IMR-90 (cell line): ENCODE data around the gene SNRK. TPM values are rescaled to one million over a fixed set of nuclear protein-coding genes. Genes with fewer than 3 reads are reported as not detected.

Source experiments
- ATAC-seq: fragments of 200-7000 bp; cut with Tn5 transposase; 2 replicates; pipeline ENCODE4 v1.9.1; 2020; ENCODE audit warnings: low read depth, mild to moderate bottlenecking, moderate library complexity
- BruUV-seq: library from RNA; stranded (reverse); fragments of 400-500 nt; replicated peaks from 2 replicates; lab custom pipeline; 2021; lab: Mats Ljungman, UMichigan
- CTCF ChIA-PET: fragments of 300-600 bp; formaldehyde crosslinking; extraction: SDS; loops from one replicate; lab custom pipeline; 2021; ENCODE audit warnings: antibody characterized with exemption; lab: Yijun Ruan, JAX
- POLR2A ChIA-PET: fragments of 300-600 bp; sonication (Branson Sonifier 250); formaldehyde crosslinking; loops from one replicate; lab custom pipeline; 2022; ENCODE audit warnings: antibody characterized with exemption; ENCODE audit not compliant: unreplicated experiment; lab: Charles Lee
- DNase-seq: peaks from one replicate; pipeline ENCODE4 v3.0.0; 2013
- H2AFZ ChIP-seq: replicated peaks from 2 replicates; pipeline ENCODE3; 2013; ENCODE audit warnings: low read length, mild to moderate bottlenecking; ENCODE audit not compliant: poor library complexity
- H2AK5ac ChIP-seq: 2 replicates; pipeline ENCODE4 v1.6.1; 2013; ENCODE audit warnings: low read depth, low read length, inconsistent platforms
- H2AK9ac ChIP-seq: replicated peaks from 2 replicates; pipeline ENCODE3; 2013; ENCODE audit warnings: mild to moderate bottlenecking, low read depth, low read length, moderate library complexity; ENCODE audit not compliant: poor library complexity
- H2BK120ac ChIP-seq: 2 replicates; pipeline ENCODE4 v1.6.1; 2013; ENCODE audit warnings: low read depth, low read length, inconsistent platforms
- H2BK15ac ChIP-seq: 3 replicates; pipeline ENCODE4 v1.6.1; 2013; ENCODE audit warnings: low read depth, low read length, inconsistent platforms
- H2BK20ac ChIP-seq: 2 replicates; pipeline ENCODE4 v1.6.1; 2013; ENCODE audit warnings: low read depth, mild to moderate bottlenecking, inconsistent platforms, low read length, moderate library complexity
- H2BK5ac ChIP-seq: 2 replicates; pipeline ENCODE4 v1.6.1; 2013; ENCODE audit warnings: mild to moderate bottlenecking, low read depth, low read length, inconsistent platforms; ENCODE audit not compliant: poor library complexity, severe bottlenecking
- H3K14ac ChIP-seq: replicated peaks from 2 replicates; pipeline ENCODE4 v1.6.1; 2013; ENCODE audit warnings: low read depth, low read length, inconsistent platforms
- H3K18ac ChIP-seq: 2 replicates; pipeline ENCODE4 v1.6.1; 2013; ENCODE audit warnings: low read depth, low read length, control low read depth
- H3K23ac ChIP-seq: 2 replicates; pipeline ENCODE4 v1.6.1; 2013; ENCODE audit warnings: low read depth, low read length, inconsistent platforms
- H3K27ac ChIP-seq: 2 replicates; pipeline ENCODE4 v1.5.1; 2013; ENCODE audit warnings: mild to moderate bottlenecking, control low read depth, low read length; ENCODE audit not compliant: insufficient read depth
- H3K27me3 ChIP-seq: 2 replicates; pipeline ENCODE4 v1.6.1; 2013; ENCODE audit warnings: low read length; ENCODE audit not compliant: control insufficient read depth, insufficient read depth
- H3K36me3 ChIP-seq: 2 replicates; pipeline ENCODE4 v1.6.1; 2013; ENCODE audit warnings: low read length, mixed read lengths; ENCODE audit not compliant: control insufficient read depth, insufficient read depth
- H3K4ac ChIP-seq: 2 replicates; pipeline ENCODE4 v1.6.1; 2013; ENCODE audit warnings: low read depth, low read length, inconsistent platforms
- H3K4me1 ChIP-seq: 2 replicates; pipeline ENCODE4 v1.6.1; 2013; ENCODE audit warnings: low read length, mixed read lengths; ENCODE audit not compliant: control insufficient read depth, insufficient read depth
- H3K4me2 ChIP-seq: 2 replicates; pipeline ENCODE4 v1.6.1; 2013; ENCODE audit warnings: low read depth, mild to moderate bottlenecking, control low read depth, low read length, moderate library complexity
- H3K4me3 ChIP-seq: 2 replicates; pipeline ENCODE4 v1.5.1; 2013; ENCODE audit warnings: low read depth, mild to moderate bottlenecking, control low read depth, low read length, moderate library complexity; ENCODE audit not compliant: insufficient read depth
- H3K56ac ChIP-seq: 2 replicates; pipeline ENCODE4 v1.6.1; 2013; ENCODE audit warnings: low read length, inconsistent platforms; ENCODE audit not compliant: insufficient read depth; ENCODE audit errors: extremely low read depth
- H3K79me1 ChIP-seq, 2 experiments: 2 replicates each; pipeline ENCODE4 v1.6.1; 2013; ENCODE audit warnings: low read length in 2 of 2, inconsistent platforms in 1 of 2, low read depth in 1 of 2
- H3K9ac ChIP-seq: 2 replicates; pipeline ENCODE4 v1.6.1; 2013; ENCODE audit warnings: low read depth, low read length, control low read depth
- H3K9me1 ChIP-seq: 2 replicates; pipeline ENCODE4 v1.6.1; 2013; ENCODE audit warnings: low read length, inconsistent platforms; ENCODE audit not compliant: insufficient read depth
- H3K9me3 ChIP-seq: 2 replicates; pipeline ENCODE4 v1.6.1; 2013; ENCODE audit warnings: low read length; ENCODE audit not compliant: control insufficient read depth, insufficient read depth
- H4K20me1 ChIP-seq: 2 replicates; pipeline ENCODE4 v1.6.1; 2013; ENCODE audit warnings: low read length, inconsistent platforms; ENCODE audit not compliant: insufficient read depth
- H4K5ac ChIP-seq: 2 replicates; pipeline ENCODE4 v1.6.1; 2013; ENCODE audit warnings: mild to moderate bottlenecking, low read depth, low read length, control low read depth
- H4K8ac ChIP-seq, 2 experiments: 2 replicates each; pipeline ENCODE4 v1.6.1; 2013; ENCODE audit warnings: low read depth in 2 of 2, low read length in 2 of 2, control low read depth in 1 of 2, inconsistent platforms in 1 of 2
- H4K91ac ChIP-seq: 2 replicates; pipeline ENCODE4 v1.6.1; 2013; ENCODE audit warnings: low read depth, low read length, inconsistent platforms; ENCODE audit not compliant: insufficient read depth
- BHLHE40 ChIP-seq: fragments of 150-350 bp; IDR thresholded peaks from 2 replicates; pipeline ENCODE4 v1.6.1; 2016; ENCODE audit warnings: mild to moderate bottlenecking, low read depth, low read length
- ELK1 ChIP-seq: fragments of 150-350 bp; IDR thresholded peaks from 2 replicates; pipeline ENCODE4 v1.6.1; 2016; ENCODE audit warnings: low read depth, mild to moderate bottlenecking, low read length, moderate library complexity, borderline replicate concordance
- MXI1 ChIP-seq: IDR thresholded peaks from 2 replicates; pipeline ENCODE4 v1.6.1; 2012; ENCODE audit warnings: low read depth, mild to moderate bottlenecking, low read length, moderate library complexity, borderline replicate concordance
- POLR2A ChIP-seq: IDR thresholded peaks from 2 replicates; pipeline ENCODE4 v1.6.1; 2012; ENCODE audit warnings: mild to moderate bottlenecking, low read depth, low read length
- RFX5 ChIP-seq: IDR thresholded peaks from 2 replicates; pipeline ENCODE4 v1.8.0; 2012; ENCODE audit warnings: low read depth, mild to moderate bottlenecking, low read length, moderate library complexity
- SMC3 ChIP-seq: fragments of 150-350 bp; IDR thresholded peaks from 2 replicates; pipeline ENCODE4 v1.6.1; 2016; ENCODE audit warnings: low read depth, mild to moderate bottlenecking, antibody characterized with exemption, low read length, moderate library complexity
- USF2 ChIP-seq: fragments of 150-350 bp; IDR thresholded peaks from 2 replicates; pipeline ENCODE4 v1.6.1; 2017; ENCODE audit warnings: mild to moderate bottlenecking, antibody characterized with exemption, low read length, low read depth
- WGBS, 2 experiments: methylation state at CpG; one replicate each; pipeline versions ENCODE4 v1.1.5 to v1.1.7; 2013; ENCODE audit warnings: missing lambda C conversion rate in 2 of 2; ENCODE audit not compliant: insufficient read length in 1 of 2; ENCODE audit errors: extremely low coverage in 2 of 2; 5-methylcytosine and 5-hydroxymethylcytosine counted together
- dilution Hi-C: fragments of 300-500 bp; cut with HindIII; formaldehyde crosslinking; loops from one replicate; pipeline ENCODE4 v1.14.3; 2018; ENCODE audit warnings: low sequenced_read_pairs; ENCODE audit not compliant: unreplicated experiment
- in situ Hi-C: fragments of 300-500 bp; cut with MboI; formaldehyde crosslinking; loops from 3 replicates; pipeline ENCODE4 v1.14.3; 2019; ENCODE audit warnings: low sequenced_read_pairs, inconsistent platforms, mixed read lengths
- intact Hi-C: fragments of 100-400 bp; cut with micrococcal nuclease; formaldehyde crosslinking; loops from 2 replicates; pipeline ENCODE4 v1.10.0; 2022
- polyA plus RNA-seq, 3 experiments: library from polyadenylated mRNA; depleted of rRNA; stranded (reverse); fragments of >200 nt; gene quantifications; 2 replicates each; pipeline ENCODE4 v1.2.3, GENCODE V29; 2012; ENCODE audit warnings: low replicate concordance in 1 of 3
- total RNA-seq: library from RNA; depleted of rRNA; stranded (reverse); fragments of >200 nt; gene quantifications from 2 replicates; pipeline ENCODE4 v1.2.3, GENCODE V29; 2012

SNRK gene
- total and polyA plus RNA-seq, 2 of the 4 experiments (the other 2 are of a cell fraction), result 4.7 to 23.1 TPM

- peaks cover 6 to 17% of the 10 kb centered on the region in 2 experiments for H3K79me1 ChIP-seq
- no peak overlapping the region for H3K18ac ChIP-seq
- WGBS, 2 experiments, result 100% methylated on average over 1 of the region's 1 CpG; no CpG with 5 or more reads in 1 of the 2 experiments
- no peak overlapping the region for H3K9ac ChIP-seq
- H3K4me1 ChIP-seq, result peaks cover 11% of the 10 kb centered on the region
- H3K9me3 ChIP-seq, result no peaks in the 10 kb centered on the region
- no peak overlapping the region for H2BK20ac ChIP-seq
- H3K9me1 ChIP-seq, result peaks cover 16% of the 10 kb centered on the region
- ChIA-PET CTCF (interaction anchor here (1.2 kb wide), 1 partner anchor 14 kb away, joined by 3 read pairs; no protein-coding TSS in a partner anchor), POLR2A (interaction anchor here (0.6 kb wide), 1 partner anchor 230 kb away, joined by 4 read pairs; the partner anchor contains the start of gene ANO10)
- no peak overlapping the region for H2AK5ac ChIP-seq
- no peak overlapping the region for H3K23ac ChIP-seq
- no peak overlapping the region for H4K5ac ChIP-seq
- H2BK5ac ChIP-seq, result no peak overlapping the region
- no peak overlapping the region for H3K4ac ChIP-seq
- no TSS peak for BruUV-seq
- no peaks in the 10 kb centered on the region for H3K27me3 ChIP-seq
- H4K20me1 ChIP-seq, result no peaks in the 10 kb centered on the region
- H3K4me3 ChIP-seq, result no peak overlapping the region
- no peak for TF ChIP-seq BHLHE40
- no peak for TF ChIP-seq MXI1
- no peak for TF ChIP-seq POLR2A
- no peak for TF ChIP-seq USF2
- TF ChIP-seq SMC3, result no peak
- no peak for TF ChIP-seq RFX5
- no peak for TF ChIP-seq ELK1
- peak overlapping the region; percentile 53; the same call in 1 of the 3 replicates for H2BK15ac ChIP-seq
- no peak overlapping the region for H4K8ac ChIP-seq
- no peak overlapping the region for H2AK9ac ChIP-seq
- dilution Hi-C loops (no loop called here), intact Hi-C loops (no loop called here), in situ Hi-C loops (no loop called here)
- no peak for DNase-seq
- H4K91ac ChIP-seq, result no peak overlapping the region
- peak overlapping the region; percentile 2; the same call in 1 of the 2 replicates for H2BK120ac ChIP-seq
- no peak overlapping the region for H3K14ac ChIP-seq
- H3K56ac ChIP-seq, result no peak overlapping the region
- no peaks in the 10 kb centered on the region for H3K36me3 ChIP-seq
- H2AFZ ChIP-seq, result no peak overlapping the region
- no peak overlapping the region for H3K27ac ChIP-seq
- ATAC-seq, result no peak
- H3K4me2 ChIP-seq, result no peak overlapping the region
These were observed 105.3 kb downstream of the SNRK start for GRCh38 chr3:43391621-43392020.
